Measurements from ENCODE around the gene PGAM2.

The PGAM2 gene

DNA sequence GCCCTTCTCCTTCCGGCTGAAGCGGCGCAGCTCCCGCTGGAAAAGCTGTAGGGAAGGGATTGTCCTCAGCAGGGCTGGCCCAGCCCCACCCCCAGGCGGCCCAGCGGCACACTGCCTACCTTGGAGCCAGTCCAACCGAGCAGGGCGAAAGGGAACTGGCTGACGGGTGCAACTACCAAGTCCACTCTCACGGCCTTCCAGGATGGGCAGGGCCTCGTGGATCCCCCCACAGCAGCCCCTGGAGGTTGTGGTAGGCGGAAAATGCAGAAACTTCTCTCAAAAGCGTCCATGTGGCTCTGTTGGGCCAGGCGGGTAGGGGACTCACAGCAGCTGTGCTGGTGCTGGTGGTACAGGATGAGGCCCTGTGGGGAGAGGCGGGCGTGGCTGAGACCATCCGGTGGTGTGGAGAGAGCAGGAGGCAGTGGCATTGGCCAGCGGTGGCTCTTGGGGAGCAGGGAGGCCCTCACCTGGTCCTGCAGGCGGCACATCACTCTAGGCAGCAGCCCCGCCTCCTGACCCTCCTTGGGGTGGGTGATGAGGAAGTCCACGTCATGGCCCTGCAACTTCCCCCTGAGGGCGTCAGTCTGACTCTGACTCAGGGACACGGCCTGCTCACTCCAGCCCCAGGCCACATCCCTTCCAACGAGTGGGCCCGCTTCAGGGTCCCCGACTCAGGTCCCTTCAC is 8.4 kb upstream of the PGAM2 start:
- H3K27ac ChIP-seq (ENCODE audit: low read length) = peak overlapping the region; percentile 73
- peaks cover 30 to 39% of the 10 kb centered on the region in 2 donors for H3K36me3 ChIP-seq (ENCODE audit: control insufficient read depth in 2 of 2, insufficient read depth in 2 of 2, low read length in 2 of 2)

DNA sequence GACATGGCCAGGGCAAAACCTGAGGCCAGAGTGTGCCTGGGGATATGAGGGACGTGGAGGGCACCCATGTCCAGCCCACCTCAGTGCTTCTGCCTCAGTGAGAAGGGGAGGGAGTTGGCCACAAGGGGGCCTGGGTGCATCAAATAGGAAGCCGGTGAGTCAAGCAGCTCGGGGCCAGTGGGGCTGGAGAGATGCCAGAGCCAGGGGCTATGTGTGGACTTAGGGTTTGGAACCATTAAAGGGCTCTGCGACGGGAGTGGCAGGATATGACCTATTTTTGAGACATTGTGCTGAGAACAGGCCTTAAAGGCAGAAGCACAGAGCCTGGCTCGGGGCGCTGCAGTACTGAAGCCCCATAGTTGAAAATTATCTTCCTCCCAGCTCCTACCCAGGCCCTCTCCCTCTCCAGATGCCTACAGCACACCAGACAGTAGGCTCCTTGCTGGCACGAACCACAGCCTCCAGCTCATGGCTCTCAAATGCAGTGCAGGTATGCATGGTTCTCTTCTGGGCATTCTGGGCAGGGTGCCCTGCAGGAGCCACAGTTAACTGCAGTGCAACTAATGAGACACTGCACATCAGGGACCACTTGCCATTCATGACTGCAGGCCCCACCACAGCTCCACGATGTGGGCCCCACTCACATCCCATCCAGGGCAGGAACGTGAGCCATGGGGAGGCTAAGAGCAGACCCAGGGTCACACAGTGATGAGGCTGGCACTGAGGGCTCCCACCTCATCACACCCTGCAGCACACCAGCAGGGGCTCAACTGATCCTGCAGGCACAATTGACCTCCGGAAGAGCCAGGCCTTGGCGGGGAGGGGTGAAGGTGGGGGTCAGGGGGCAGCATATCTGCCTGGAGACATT is 7.2 kb upstream of the PGAM2 start:
- Histone ChIP-seq H3K4me3 (ENCODE audit: low read length in 2 of 2) (no peak overlapping the region), H3K27me3 (ENCODE audit: control insufficient read depth in 1 of 2, insufficient read depth in 2 of 2, low read length in 2 of 2) (no peaks in the 10 kb centered on the region), H3K4me1 (ENCODE audit: control insufficient read depth, insufficient read depth, low read length) (peaks cover 28% of the 10 kb centered on the region), H3K9ac (ENCODE audit: low read length in 2 of 2) (peak overlapping the region in 1 of 2 donors; percentile 13), H3K9me3 (ENCODE audit: control insufficient read depth in 2 of 2, low read length in 2 of 2) (no peaks in the 10 kb centered on the region), H3K36me3 (ENCODE audit: control insufficient read depth in 2 of 2, insufficient read depth in 2 of 2, low read length in 2 of 2) (peaks cover 25 to 29% of the 10 kb centered on the region in 2 donors), H3K27ac (ENCODE audit: low read length) (peak overlapping the region; percentile 73)

More for the DNA sequence above, 8.4 kb upstream of the PGAM2 start:
- H3K9ac ChIP-seq (ENCODE audit: low read length in 2 of 2) = peak overlapping the region in 1 of 2 donors; percentile 5
- peaks cover 29% of the 10 kb centered on the region for H3K4me1 ChIP-seq (ENCODE audit: control insufficient read depth, insufficient read depth, low read length)
- no peaks in the 10 kb centered on the region for H3K9me3 ChIP-seq (ENCODE audit: control insufficient read depth in 2 of 2, low read length in 2 of 2)
- no peak overlapping the region for H3K4me3 ChIP-seq (ENCODE audit: low read length in 2 of 2)
- no peaks in the 10 kb centered on the region for H3K27me3 ChIP-seq (ENCODE audit: control insufficient read depth in 1 of 2, insufficient read depth in 2 of 2, low read length in 2 of 2)

DNA sequence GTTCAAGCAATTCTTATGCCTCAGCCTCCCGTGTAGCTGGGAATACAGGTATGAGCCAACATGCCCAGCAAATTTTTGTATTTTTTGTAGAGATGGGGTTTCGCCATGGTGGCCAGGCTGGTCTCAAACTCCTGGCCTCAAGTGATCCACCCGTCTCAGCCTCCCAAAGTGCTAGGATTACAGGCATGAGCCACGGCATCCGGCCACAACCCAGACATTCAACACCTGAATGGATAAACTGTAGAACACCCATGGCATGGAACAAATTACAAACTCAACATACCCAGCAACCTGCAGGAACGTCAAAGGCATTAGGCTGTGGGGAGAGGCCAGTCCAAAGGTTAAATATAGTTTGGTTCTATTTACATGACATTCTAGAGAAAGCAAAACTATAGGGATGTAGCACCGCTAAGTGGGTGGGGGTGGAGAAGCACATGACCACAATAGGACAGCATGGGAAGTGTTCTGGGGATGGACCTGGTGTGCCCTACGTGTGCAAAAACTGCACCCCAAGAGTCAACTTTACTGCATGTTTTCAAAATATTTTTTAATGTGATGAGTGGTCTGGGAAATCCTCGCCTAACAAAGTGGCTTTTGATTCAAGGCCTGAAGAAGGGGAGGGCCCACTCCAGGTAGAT is 6.5 kb upstream of the PGAM2 start:
- no peaks in the 10 kb centered on the region for H3K27me3 ChIP-seq (ENCODE audit: control insufficient read depth in 1 of 2, insufficient read depth in 2 of 2, low read length in 2 of 2)
- peaks cover 31% of the 10 kb centered on the region for H3K4me1 ChIP-seq (ENCODE audit: control insufficient read depth, insufficient read depth, low read length)
- peaks cover 17 to 23% of the 10 kb centered on the region in 2 donors for H3K36me3 ChIP-seq (ENCODE audit: control insufficient read depth in 2 of 2, insufficient read depth in 2 of 2, low read length in 2 of 2)
- peak overlapping the region; percentile 73 for H3K27ac ChIP-seq (ENCODE audit: low read length)
- peak overlapping the region in 1 of 2 donors; percentile 13 for H3K9ac ChIP-seq (ENCODE audit: low read length in 2 of 2)
- H3K9me3 ChIP-seq (ENCODE audit: control insufficient read depth in 2 of 2, low read length in 2 of 2) = no peaks in the 10 kb centered on the region
- H3K4me3 ChIP-seq (ENCODE audit: low read length in 2 of 2) = no peak overlapping the region

DNA sequence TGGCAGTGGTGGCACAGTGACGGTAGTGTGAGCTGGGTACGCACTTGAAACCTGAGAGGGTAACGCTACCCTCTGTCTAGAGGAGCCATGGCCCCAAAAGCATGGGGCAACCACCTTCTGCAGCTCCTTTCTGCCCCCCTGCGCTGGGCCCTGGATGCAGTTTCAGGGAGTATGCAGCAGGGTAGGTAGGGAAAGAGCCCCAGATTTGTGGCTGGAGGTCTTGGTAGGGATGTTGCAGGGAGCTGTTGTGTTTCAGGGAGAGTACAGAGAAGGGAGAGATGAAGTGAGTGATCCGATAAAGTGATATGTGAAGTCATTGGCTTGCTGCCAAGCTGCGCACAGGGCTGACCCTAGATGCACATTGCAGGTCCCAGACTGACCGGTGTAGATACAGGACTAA is 2.7 kb upstream of the PGAM2 start:
- Histone ChIP-seq H3K4me1 (ENCODE audit: control insufficient read depth, insufficient read depth, low read length) (peaks cover 48% of the 10 kb centered on the region), H3K9ac (ENCODE audit: low read length in 2 of 2) (no peak overlapping the region), H3K4me3 (ENCODE audit: low read length in 2 of 2) (no peak overlapping the region), H3K27ac (ENCODE audit: low read length) (no peak overlapping the region), H3K27me3 (ENCODE audit: control insufficient read depth in 1 of 2, insufficient read depth in 2 of 2, low read length in 2 of 2) (no peaks in the 10 kb centered on the region), H3K9me3 (ENCODE audit: control insufficient read depth in 2 of 2, low read length in 2 of 2) (no peaks in the 10 kb centered on the region), H3K36me3 (ENCODE audit: control insufficient read depth in 2 of 2, insufficient read depth in 2 of 2, low read length in 2 of 2) (peaks cover under 1 to 4% of the 10 kb centered on the region in 2 donors)

DNA sequence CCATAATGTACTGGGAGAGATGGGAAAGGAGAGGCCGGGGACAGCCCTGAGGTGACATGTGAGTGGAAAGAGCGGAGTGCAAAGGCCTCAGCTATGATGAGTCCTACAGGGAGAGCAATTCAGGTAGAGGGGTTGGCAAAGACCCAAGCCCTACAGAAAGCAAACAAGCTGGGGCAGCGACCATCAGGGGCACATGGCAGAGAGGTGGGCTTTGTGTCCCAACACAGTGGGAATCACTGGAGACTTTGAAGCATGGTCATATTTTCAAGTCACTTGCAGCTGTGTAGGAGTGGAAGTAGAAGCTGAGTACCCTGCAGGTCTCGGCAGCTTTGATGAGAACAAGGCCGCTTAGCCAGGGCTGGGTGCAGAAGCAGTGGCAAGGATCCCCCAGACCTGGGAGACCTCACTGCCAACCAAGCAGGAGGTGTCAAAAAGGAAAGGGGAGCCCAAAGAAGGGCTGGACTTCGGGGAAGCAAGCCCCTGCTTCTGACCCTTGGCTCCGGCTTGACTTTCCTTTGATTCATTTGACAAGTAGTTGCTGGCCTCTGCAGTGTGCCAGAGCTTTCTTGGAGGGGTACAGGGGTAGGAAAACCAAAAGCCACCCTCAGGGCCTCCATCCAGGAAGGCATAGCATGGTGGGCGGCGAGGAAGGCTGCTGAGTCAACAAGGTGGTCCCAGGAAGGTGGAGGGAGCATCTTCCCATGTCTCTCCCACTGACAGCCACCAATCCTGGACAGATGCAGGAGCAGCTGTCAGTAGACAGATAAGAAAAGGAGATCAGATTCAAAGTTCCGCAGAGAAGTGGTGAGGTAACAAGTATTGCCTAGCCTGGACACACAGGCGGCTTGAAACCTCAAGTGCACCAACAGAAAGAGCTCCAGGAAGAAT is 1.9 kb upstream of the PGAM2 start:
- Histone ChIP-seq H3K9me3 (ENCODE audit: control insufficient read depth in 2 of 2, low read length in 2 of 2) (no peaks in the 10 kb centered on the region), H3K27ac (ENCODE audit: low read length) (no peak overlapping the region), H3K9ac (ENCODE audit: low read length in 2 of 2) (no peak overlapping the region), H3K36me3 (ENCODE audit: control insufficient read depth in 2 of 2, insufficient read depth in 2 of 2, low read length in 2 of 2) (no peaks in the 10 kb centered on the region), H3K4me1 (ENCODE audit: control insufficient read depth, insufficient read depth, low read length) (peaks cover 40% of the 10 kb centered on the region), H3K27me3 (ENCODE audit: control insufficient read depth in 1 of 2, insufficient read depth in 2 of 2, low read length in 2 of 2) (no peaks in the 10 kb centered on the region), H3K4me3 (ENCODE audit: low read length in 2 of 2) (no peak overlapping the region)

DNA sequence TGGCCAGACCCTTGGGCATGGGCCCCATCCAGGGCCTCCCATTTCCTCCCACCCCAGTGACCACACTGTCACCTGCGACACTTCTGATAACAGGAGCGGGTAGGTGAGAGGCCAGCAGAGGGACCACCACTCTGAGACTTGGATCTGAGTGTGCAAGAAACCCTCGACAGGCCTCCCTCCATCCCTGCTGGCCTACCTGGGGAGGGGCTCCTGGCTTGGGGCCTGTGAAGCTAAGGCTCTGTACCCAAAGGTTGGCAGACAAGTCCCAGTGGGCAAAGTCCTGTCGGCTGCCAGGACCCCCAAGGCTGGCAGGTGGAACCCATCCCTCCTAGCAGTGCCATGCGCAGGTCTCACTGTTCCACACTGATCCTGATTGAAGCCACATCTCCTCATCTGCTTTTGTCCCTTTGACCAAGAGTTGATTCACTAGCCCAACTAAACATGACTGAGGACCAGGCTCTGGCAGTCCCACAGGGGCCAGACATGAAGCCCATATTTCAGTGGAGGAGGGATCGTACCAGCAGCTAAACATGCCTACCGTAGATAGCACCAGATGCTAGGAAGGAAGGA is 1.2 kb upstream of the PGAM2 start:
- H3K27ac ChIP-seq (ENCODE audit: low read length) = no peak overlapping the region
- no peak overlapping the region for H3K9ac ChIP-seq (ENCODE audit: low read length in 2 of 2)
- H3K27me3 ChIP-seq (ENCODE audit: control insufficient read depth in 1 of 2, insufficient read depth in 2 of 2, low read length in 2 of 2) = no peaks in the 10 kb centered on the region
- H3K4me1 ChIP-seq (ENCODE audit: control insufficient read depth, insufficient read depth, low read length) = peaks cover 33% of the 10 kb centered on the region
- peaks cover 0 to 7% of the 10 kb centered on the region in 2 donors for H3K36me3 ChIP-seq (ENCODE audit: control insufficient read depth in 2 of 2, insufficient read depth in 2 of 2, low read length in 2 of 2)
- no peaks in the 10 kb centered on the region for H3K9me3 ChIP-seq (ENCODE audit: control insufficient read depth in 2 of 2, low read length in 2 of 2)
- no peak overlapping the region for H3K4me3 ChIP-seq (ENCODE audit: low read length in 2 of 2)

DNA sequence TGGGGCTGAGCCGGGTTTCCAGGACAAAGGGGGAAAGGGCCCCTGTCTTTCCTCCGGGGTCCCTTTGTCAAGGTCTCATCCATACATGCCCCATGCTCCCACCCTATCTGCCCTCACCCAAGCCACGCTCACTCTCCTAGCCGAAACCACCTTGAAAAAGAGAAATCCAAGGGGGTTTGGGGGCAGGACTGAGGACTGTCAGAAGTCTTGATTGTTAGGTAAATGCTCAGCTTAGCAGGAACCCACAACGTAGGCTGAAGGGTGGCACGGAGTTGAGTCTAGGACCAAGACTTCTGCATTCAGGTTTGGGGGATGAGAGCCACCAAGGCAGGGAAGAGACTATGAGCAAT is 719 bp upstream of the PGAM2 start:
- H3K9ac ChIP-seq (ENCODE audit: low read length in 2 of 2) = no peak overlapping the region
- no peaks in the 10 kb centered on the region for H3K27me3 ChIP-seq (ENCODE audit: control insufficient read depth in 1 of 2, insufficient read depth in 2 of 2, low read length in 2 of 2)
- H3K4me3 ChIP-seq (ENCODE audit: low read length in 2 of 2) = peak overlapping the region in 1 of 2 donors; percentile 59
- H3K9me3 ChIP-seq (ENCODE audit: control insufficient read depth in 2 of 2, low read length in 2 of 2) = no peaks in the 10 kb centered on the region
- H3K4me1 ChIP-seq (ENCODE audit: control insufficient read depth, insufficient read depth, low read length) = peaks cover 33% of the 10 kb centered on the region
- no peak overlapping the region for H3K27ac ChIP-seq (ENCODE audit: low read length)
- peaks cover 0 to 9% of the 10 kb centered on the region in 2 donors for H3K36me3 ChIP-seq (ENCODE audit: control insufficient read depth in 2 of 2, insufficient read depth in 2 of 2, low read length in 2 of 2)

DNA sequence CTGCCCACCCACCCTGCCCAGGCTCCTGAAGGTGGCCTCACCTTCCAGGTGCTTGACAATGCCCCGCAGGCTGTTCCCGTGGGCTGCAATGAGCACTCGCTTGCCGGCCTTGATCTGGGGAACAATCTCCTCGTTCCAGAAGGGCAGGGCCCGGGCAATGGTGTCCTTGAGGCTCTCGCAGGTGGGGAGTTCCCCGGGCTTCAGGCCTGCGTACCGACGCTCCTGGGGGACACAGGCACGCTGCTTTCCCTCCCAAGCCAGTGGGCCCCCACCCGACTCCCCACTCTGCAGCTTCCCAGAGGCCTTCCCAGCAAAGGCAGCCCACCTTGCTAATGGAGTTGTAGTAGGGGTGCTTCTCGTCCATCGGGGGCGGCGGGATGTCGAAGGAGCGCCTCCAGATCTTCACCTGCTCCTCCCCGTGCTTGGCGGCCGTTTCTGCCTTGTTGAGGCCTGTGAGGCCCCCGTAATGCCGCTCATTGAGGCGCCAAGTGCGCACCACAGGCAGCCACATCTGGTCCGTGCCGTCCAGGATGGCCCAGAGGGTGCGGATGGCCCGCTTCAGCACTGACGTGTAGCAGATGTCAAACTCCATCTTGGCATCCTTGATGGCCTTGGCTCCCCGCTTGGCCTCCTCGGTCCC is 456 bp downstream of the PGAM2 start:
- Histone ChIP-seq H3K27me3 (ENCODE audit: control insufficient read depth in 1 of 2, insufficient read depth in 2 of 2, low read length in 2 of 2) (no peaks in the 10 kb centered on the region), H3K9me3 (ENCODE audit: control insufficient read depth in 2 of 2, low read length in 2 of 2) (no peaks in the 10 kb centered on the region), H3K36me3 (ENCODE audit: control insufficient read depth in 2 of 2, insufficient read depth in 2 of 2, low read length in 2 of 2) (peaks cover 7 to 21% of the 10 kb centered on the region in 2 donors), H3K9ac (ENCODE audit: low read length in 2 of 2) (no peak overlapping the region), H3K27ac (ENCODE audit: low read length) (no peak overlapping the region), H3K4me1 (ENCODE audit: control insufficient read depth, insufficient read depth, low read length) (peaks cover 33% of the 10 kb centered on the region), H3K4me3 (ENCODE audit: low read length in 2 of 2) (peak overlapping the region in 1 of 2 donors; percentile 59)

DNA sequence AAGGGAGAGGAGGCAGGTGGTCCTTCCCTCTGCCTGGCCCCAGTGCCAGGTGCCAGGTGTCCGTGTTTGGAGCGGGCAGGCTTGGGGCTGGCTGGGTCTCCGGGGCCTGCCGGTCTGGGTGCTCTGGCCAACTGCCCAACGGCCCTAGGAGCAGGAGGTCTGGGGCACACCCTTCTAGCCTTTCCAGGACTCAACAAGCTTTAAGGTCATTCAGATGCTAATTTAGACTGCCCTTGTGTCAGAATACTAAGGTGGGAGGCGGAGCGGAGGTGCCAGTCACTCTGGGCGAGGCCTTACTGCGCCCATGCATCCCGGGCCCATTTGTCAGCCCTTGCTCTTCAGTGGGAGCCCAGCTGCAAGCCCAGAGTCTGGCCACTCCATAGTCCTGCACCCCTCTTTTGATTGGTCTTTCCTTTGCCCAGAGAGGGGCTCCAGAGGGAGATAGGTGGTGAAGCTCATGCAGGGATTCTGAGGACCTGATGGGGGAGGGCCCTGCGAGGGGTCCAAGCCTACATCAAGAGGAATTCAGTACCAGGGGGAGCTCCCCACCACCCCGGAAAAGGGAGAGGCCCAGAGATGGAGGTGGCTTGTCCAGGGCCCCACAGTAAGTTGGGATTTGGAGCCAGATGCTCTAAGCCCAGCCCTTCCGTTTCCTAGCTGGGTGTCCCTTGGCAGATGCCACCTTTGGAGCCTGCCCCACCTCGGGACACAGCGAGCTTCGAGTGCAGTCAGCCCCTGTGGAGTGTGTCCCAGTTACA is 1.3 kb downstream of the PGAM2 start:
- Histone ChIP-seq H3K9me3 (ENCODE audit: control insufficient read depth in 2 of 2, low read length in 2 of 2) (no peaks in the 10 kb centered on the region), H3K36me3 (ENCODE audit: control insufficient read depth in 2 of 2, insufficient read depth in 2 of 2, low read length in 2 of 2) (peaks cover 13 to 29% of the 10 kb centered on the region in 2 donors), H3K4me3 (ENCODE audit: low read length in 2 of 2) (no peak overlapping the region), H3K27ac (ENCODE audit: low read length) (no peak overlapping the region), H3K4me1 (ENCODE audit: control insufficient read depth, insufficient read depth, low read length) (peaks cover 33% of the 10 kb centered on the region), H3K9ac (ENCODE audit: low read length in 2 of 2) (no peak overlapping the region), H3K27me3 (ENCODE audit: control insufficient read depth in 1 of 2, insufficient read depth in 2 of 2, low read length in 2 of 2) (no peaks in the 10 kb centered on the region)

All from stomach smooth muscle (tissue), 2 donors.